ENCODE data around the gene PKD1L1. TPM values are rescaled to one million over a fixed set of nuclear protein-coding genes. Genes with fewer than 3 reads are reported as not detected.
"Not testable (repeated sequence)": the region's sequence is repeated elsewhere in the genome, so short reads cannot be mapped to it uniquely, and the experiment has no call there.

PKD1L1 gene, protein sequence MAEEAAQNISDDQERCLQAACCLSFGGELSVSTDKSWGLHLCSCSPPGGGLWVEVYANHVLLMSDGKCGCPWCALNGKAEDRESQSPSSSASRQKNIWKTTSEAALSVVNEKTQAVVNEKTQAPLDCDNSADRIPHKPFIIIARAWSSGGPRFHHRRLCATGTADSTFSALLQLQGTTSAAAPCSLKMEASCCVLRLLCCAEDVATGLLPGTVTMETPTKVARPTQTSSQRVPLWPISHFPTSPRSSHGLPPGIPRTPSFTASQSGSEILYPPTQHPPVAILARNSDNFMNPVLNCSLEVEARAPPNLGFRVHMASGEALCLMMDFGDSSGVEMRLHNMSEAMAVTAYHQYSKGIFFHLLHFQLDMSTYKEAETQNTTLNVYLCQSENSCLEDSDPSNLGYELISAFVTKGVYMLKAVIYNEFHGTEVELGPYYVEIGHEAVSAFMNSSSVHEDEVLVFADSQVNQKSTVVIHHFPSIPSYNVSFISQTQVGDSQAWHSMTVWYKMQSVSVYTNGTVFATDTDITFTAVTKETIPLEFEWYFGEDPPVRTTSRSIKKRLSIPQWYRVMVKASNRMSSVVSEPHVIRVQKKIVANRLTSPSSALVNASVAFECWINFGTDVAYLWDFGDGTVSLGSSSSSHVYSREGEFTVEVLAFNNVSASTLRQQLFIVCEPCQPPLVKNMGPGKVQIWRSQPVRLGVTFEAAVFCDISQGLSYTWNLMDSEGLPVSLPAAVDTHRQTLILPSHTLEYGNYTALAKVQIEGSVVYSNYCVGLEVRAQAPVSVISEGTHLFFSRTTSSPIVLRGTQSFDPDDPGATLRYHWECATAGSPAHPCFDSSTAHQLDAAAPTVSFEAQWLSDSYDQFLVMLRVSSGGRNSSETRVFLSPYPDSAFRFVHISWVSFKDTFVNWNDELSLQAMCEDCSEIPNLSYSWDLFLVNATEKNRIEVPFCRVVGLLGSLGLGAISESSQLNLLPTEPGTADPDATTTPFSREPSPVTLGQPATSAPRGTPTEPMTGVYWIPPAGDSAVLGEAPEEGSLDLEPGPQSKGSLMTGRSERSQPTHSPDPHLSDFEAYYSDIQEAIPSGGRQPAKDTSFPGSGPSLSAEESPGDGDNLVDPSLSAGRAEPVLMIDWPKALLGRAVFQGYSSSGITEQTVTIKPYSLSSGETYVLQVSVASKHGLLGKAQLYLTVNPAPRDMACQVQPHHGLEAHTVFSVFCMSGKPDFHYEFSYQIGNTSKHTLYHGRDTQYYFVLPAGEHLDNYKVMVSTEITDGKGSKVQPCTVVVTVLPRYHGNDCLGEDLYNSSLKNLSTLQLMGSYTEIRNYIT (N-terminal part only)
- under 1 TPM; 0.08 to 0.11 TPM for total RNA-seq

DNA sequence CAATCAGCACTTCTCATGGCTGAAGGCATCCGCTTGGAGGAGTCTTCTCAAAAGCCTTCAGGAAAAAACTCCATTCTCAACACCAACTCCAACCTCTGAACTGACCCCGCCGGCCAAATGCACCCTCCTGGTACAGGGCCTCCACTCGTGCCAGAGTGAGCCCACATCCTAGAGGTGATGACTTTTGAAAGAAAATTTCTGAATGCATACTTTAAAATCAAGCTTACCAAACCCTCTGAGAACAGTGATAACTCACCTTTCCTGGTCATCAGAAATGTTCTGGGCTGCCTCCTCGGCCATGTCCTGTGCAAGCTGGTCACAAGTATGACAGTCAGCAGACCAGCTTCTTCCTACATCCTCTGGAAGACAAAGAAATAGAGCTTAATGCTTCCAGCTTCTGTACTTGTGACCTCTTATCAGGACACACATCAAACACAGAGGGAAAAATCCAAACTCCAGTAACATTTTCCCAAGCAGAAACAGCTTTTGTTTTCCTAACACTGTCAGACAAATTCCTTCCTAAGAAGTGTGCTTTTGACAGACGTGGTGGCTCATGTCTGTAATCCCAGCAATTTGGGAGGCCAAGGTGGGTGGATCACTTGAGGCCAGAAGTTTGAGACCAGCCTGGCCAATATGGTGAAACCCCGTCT is at the start of gene PKD1L1:
Gene PKD1L1, minus strand, starts transcription at position 326 of the 650 bp plus-strand sequence. Its CDS starts 26 bp downstream, at position 300.
- H3K36me3 Mint-ChIP-seq (ENCODE audit: low read depth) = no peaks in the 10 kb centered on the region
- ATAC-seq (no peak), DNase-seq (no peak)
- H3K9me3 Mint-ChIP-seq (ENCODE audit: insufficient read depth) = no peaks in the 10 kb centered on the region
- POLR2A ChIA-PET = no interaction called here
- H3K27ac Mint-ChIP-seq = no peak within 1 kb of the TSS
- H3K4me1 Mint-ChIP-seq (ENCODE audit: low read depth) = no peaks in the 10 kb centered on the region
- H3K4me3 Mint-ChIP-seq = no peak within 1 kb of the TSS
- no peaks in the 10 kb centered on the region for H3K27me3 Mint-ChIP-seq (ENCODE audit: low read depth)
- CTCF ChIA-PET = interaction anchor here (0.9 to 5.3 kb wide), 3 partner anchors 148 to 207 kb away, joined by 3 to 30 read pairs (median 3); no protein-coding TSS in a partner anchor

DNA sequence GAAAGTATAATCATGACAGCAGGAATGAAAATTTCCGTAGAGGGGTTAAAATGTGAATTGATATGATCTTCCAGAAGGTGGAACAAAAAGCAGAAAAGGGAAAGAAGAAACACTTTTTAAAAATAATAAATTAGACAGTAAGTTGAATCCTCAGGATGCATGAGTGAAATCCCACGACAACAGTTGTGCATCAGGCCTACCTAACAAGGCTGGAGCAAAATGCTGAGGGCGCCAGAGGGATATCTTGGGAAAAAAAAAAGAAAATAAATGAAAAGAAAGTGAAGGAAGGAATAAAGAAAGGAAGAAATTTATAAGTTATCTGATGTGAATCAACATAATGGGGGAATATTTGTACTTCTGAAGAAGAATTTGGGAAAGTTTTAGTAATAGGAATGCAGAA is 44.2 kb upstream of the PKD1L1 start:
- Mint-ChIP-seq H3K9me3 (ENCODE audit: insufficient read depth) (no peaks in the 10 kb centered on the region), H3K27ac (peak overlapping the region; percentile 89), H3K27me3 (ENCODE audit: low read depth) (no peaks in the 10 kb centered on the region), H3K36me3 (ENCODE audit: low read depth) (no peaks in the 10 kb centered on the region), H3K4me1 (ENCODE audit: low read depth) (peaks cover 21% of the 10 kb centered on the region), H3K4me3 (peak overlapping the region; percentile 79)
- DNase-seq (no peak), ATAC-seq (no peak)
- POLR2A ChIA-PET = interaction anchor here (0.7 to 2.1 kb wide), 6 partner anchors 13 to 118 kb away, joined by 3 to 12 read pairs (median 6); partner anchors contain the start of genes C7orf57, HUS1 and UPP1
- CTCF ChIA-PET = interaction anchor here (0.8 to 3.5 kb wide), 20 partner anchors 8 to 129 kb away, joined by 3 to 68 read pairs (median 7); partner anchors contain the start of genes C7orf57, HUS1 and UPP1

DNA sequence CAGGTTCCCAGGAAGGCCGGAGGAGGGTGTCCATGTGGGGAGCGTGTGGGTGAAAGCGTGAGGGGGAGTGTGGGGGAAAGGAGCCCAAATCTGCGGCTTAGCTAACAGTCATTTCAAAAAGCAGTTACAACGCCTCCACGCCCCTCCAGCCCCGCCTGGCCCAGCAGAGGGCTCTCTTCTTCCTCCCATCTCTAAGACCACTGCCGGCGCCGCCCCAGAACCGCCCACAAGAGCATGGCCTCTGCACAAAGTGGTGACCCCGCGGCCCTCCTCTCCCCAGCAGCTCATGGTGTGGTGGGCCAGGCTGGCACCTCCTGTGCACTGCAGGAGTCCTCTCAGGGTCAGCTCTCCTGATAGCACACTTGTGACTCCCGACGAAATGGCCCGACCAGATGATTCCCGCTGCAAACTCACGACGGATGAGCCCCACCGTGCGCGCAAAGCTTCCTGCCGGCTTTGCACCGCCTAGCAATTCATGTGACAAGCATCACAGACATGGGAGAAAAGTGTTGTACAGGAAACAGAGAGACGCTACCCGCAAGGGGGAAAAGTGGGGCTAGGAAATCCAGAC is 43.6 kb upstream of the PKD1L1 start:
- Mint-ChIP-seq H3K36me3 (ENCODE audit: low read depth) (no peaks in the 10 kb centered on the region), H3K4me1 (ENCODE audit: low read depth) (peaks cover 21% of the 10 kb centered on the region), H3K27me3 (ENCODE audit: low read depth) (no peaks in the 10 kb centered on the region), H3K4me3 (peak overlapping the region; percentile 79), H3K27ac (peak overlapping the region; percentile 89), H3K9me3 (ENCODE audit: insufficient read depth) (no peaks in the 10 kb centered on the region)
- DNase-seq (peak; percentile 95), ATAC-seq (peak; percentile 99)
- ChIA-PET CTCF (interaction anchor here (0.7 to 3.5 kb wide), 26 partner anchors 9 to 163 kb away, joined by 3 to 68 read pairs (median 6); partner anchors contain the start of genes C7orf57, HUS1 and UPP1), POLR2A (interaction anchor here (0.6 to 2.1 kb wide), 11 partner anchors 12 to 123 kb away, joined by 3 to 12 read pairs (median 4); partner anchors contain the start of genes C7orf57, HUS1 and UPP1)

DNA sequence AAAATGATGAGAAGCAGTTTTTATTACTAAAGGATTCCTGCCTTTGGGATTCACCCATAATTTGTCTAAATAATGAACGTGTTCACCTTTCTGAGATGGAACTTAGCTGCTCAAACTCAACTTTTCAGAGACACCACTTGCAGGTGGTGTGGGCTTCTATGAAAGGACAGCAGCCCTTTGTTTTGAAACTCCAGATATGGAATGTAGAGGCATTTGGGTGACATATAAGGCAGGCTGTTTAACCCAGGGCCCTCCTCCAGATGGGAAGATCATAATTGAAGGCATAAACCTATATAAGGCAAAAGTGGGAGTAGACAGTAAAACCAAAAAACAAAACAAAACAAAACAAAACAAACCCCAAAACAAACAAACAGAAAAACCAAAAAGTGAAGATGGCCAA is 43.0 kb upstream of the PKD1L1 start:
- Mint-ChIP-seq H3K27ac (peak overlapping the region; percentile 89), H3K27me3 (ENCODE audit: low read depth) (no peaks in the 10 kb centered on the region)
- POLR2A ChIA-PET = interaction anchor here (0.8 to 2.1 kb wide), 8 partner anchors 12 to 123 kb away, joined by 3 to 12 read pairs (median 4); partner anchors contain the start of genes HUS1 and UPP1

DNA sequence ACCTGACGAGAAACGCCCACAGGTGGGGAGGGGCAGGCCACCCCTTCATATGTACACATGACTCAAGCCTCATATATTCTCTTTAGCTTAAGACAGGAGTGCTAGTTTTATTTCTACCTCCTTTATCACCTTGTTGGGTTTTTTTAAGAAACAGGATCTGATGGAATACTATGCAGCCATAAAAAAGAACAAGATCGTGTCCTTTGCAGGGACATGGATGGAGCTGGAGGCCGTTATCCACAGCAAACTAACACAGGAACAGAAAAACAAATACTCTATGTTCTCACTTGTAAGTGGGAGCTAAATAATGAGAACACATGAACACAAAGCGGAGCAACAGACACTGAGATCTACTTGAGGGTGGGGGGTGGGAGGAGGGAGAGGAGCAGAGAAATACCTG is 42.3 kb upstream of the PKD1L1 start:
- no peaks in the 10 kb centered on the region for H3K36me3 Mint-ChIP-seq (ENCODE audit: low read depth)
- H3K9me3 Mint-ChIP-seq (ENCODE audit: insufficient read depth) = no peaks in the 10 kb centered on the region
- no peak for ATAC-seq
- H3K27me3 Mint-ChIP-seq (ENCODE audit: low read depth) = no peaks in the 10 kb centered on the region
- no peak for DNase-seq
- POLR2A ChIA-PET = interaction anchor here (2.1 kb wide), 1 partner anchor 98 kb away, joined by 12 read pairs; the partner anchor contains the start of gene UPP1
- no peak overlapping the region for H3K4me3 Mint-ChIP-seq
- H3K27ac Mint-ChIP-seq = peak overlapping the region; percentile 71
- H3K4me1 Mint-ChIP-seq (ENCODE audit: low read depth) = peaks cover 21% of the 10 kb centered on the region
- CTCF ChIA-PET = interaction anchor here (1.1 to 3.5 kb wide), 12 partner anchors 8 to 164 kb away, joined by 3 to 68 read pairs (median 8); partner anchors contain the start of genes C7orf57, HUS1 and UPP1

More for the DNA sequence above, 43.0 kb upstream of the PKD1L1 start:
- no peak for ATAC-seq
- CTCF ChIA-PET = interaction anchor here (0.7 to 3.5 kb wide), 24 partner anchors 8 to 164 kb away, joined by 3 to 68 read pairs (median 6); partner anchors contain the start of genes C7orf57, HUS1 and UPP1
- Mint-ChIP-seq H3K36me3 (ENCODE audit: low read depth) (no peaks in the 10 kb centered on the region), H3K4me1 (ENCODE audit: low read depth) (peaks cover 21% of the 10 kb centered on the region), H3K4me3 (peak overlapping the region; percentile 79), H3K9me3 (ENCODE audit: insufficient read depth) (no peaks in the 10 kb centered on the region)
- no peak for DNase-seq

DNA sequence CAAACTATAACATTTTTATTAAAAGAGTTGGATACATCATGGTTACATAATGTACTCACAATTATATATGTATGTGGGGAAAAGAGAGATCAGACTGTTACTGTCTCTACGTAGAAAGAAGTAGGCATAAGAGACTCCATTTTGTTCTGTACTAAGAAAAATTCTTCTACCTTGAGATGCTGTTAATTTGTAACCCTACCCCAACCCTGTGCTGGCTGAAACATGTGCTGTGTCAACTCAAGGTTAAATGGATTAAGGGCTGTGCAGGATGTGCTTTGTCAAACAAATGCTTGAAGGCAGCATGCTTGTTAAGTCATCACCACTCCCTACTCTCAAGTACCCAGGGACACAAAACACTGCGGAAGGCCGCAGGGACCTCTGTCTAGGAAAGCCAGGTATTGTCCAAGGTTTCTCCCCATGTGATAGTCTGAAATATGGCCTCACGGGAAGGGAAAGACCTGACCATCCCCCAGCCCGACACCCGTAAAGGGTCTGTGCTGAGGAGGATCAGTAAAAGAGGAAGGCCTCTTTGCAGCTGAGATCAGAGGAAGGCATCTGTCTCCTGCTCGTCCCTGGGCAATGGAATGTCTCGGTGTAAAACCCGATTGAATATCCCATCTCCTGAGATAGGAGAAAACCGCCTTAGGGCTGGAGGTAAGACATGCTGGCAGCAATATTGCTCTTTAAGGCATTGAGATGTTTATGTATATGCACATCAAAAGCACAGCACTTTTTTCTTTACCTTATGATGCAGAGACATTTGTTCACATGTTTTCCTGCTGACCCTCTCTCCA is 41.5 kb upstream of the PKD1L1 start:
- peaks cover 21% of the 10 kb centered on the region for H3K4me1 Mint-ChIP-seq (ENCODE audit: low read depth)
- H3K27ac Mint-ChIP-seq; H3K36me3 Mint-ChIP-seq (ENCODE audit: low read depth); DNase-seq; POLR2A ChIA-PET; H3K27me3 Mint-ChIP-seq (ENCODE audit: low read depth); H3K4me3 Mint-ChIP-seq; H3K9me3 Mint-ChIP-seq (ENCODE audit: insufficient read depth); ATAC-seq: not testable (repeated sequence)
- CTCF ChIA-PET = interaction anchor here (0.9 to 3.5 kb wide), 12 partner anchors 11 to 120 kb away, joined by 3 to 68 read pairs (median 9); partner anchors contain the start of genes HUS1 and UPP1

DNA sequence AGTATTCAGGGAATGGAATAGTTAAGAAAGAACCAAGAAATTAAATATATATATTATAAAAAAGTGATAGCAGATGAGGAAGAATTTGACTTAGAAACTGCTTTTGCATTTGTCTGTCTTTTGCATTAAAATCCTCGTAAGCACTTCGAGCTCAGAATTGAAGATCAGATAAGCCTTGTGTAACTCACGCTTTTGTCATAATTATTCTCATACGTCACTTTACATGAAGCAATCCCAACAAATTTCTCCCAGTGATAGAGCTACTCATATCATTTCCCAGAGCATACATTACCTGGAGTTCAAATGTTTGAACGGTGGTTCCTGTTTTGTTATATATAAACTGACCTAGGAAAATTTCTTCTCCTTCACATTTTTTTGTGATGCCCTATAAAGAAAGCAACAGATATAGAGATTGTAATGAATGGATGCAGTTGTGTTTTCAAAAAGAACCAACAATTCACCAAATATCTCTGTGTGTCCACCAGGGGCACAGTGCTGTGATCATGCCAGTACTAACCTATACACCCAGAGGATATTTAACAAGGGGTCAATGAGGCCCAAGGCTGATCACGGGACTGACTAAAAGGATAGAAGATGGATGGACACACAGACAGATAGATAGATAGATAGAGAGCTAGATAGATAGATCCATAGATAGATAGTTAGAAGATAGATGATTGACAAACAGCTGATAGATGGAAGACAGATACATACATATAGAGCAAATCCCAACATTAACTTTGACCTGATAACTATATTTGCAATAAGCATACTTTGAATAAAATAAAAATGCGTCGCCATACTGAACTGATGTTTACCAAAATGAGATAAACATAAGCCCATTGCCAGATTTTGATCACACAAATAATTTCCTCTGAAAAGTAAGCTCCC is 40.5 kb upstream of the PKD1L1 start:
- Mint-ChIP-seq H3K4me1 (ENCODE audit: low read depth) (peaks cover 21% of the 10 kb centered on the region), H3K4me3 (no peak overlapping the region), H3K27ac (no peak overlapping the region), H3K9me3 (ENCODE audit: insufficient read depth) (no peaks in the 10 kb centered on the region), H3K27me3 (ENCODE audit: low read depth) (no peaks in the 10 kb centered on the region), H3K36me3 (ENCODE audit: low read depth) (no peaks in the 10 kb centered on the region)
- ChIA-PET CTCF (interaction anchor here (0.8 to 2.5 kb wide), 13 partner anchors 10 to 166 kb away, joined by 3 to 28 read pairs (median 7); partner anchors contain the start of genes HUS1 and UPP1), POLR2A (no interaction called here)
- DNase-seq (peak; percentile 37), ATAC-seq (no peak)

DNA sequence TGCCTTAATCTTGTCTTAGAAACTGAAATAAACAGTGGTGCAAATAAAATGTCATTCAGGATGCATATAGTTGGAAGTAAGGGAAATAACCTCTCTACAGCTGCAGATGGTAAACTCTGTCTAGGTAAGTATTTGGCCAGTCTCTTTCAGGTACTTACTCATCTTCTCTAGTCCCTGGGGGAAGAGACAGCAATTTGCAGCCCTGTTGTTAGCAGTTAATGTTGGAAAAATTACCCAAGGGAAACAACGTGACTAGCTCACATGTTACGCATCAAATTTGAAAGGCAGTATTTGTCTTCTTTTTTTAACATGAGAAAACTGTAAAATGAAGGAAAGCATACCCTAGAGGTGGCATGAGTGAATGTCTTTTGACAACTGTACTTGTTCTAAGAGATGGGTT is 34.3 kb upstream of the PKD1L1 start:
- CTCF ChIA-PET = interaction anchor here (0.7 to 2.7 kb wide), 5 partner anchors 9 to 172 kb away, joined by 3 to 14 read pairs (median 3); no protein-coding TSS in a partner anchor
- no peak for DNase-seq
- POLR2A ChIA-PET = no interaction called here
- Mint-ChIP-seq H3K4me3 (no peak overlapping the region), H3K27ac (no peak overlapping the region), H3K4me1 (ENCODE audit: low read depth) (peaks cover 18% of the 10 kb centered on the region), H3K9me3 (ENCODE audit: insufficient read depth) (no peaks in the 10 kb centered on the region), H3K27me3 (ENCODE audit: low read depth) (no peaks in the 10 kb centered on the region), H3K36me3 (ENCODE audit: low read depth) (peaks cover 11% of the 10 kb centered on the region)
- ATAC-seq = no peak

DNA sequence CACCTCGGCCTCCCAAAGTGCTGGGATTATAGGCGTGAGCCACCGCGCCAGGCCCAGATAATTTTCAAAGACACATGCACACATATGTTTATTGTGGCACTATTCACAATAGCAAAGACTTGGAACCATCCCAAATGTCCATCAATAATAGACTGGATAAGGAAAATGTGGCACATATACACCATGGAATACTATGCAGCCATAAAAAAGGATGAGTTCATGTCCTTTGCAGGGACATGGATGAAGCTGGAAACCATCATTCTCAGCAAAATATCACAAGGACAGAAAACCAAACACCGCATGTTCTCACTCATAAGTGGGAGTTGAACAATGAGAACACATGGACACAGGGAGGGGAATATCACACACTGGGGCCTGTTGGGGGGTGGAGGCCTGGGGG is 32.4 kb upstream of the PKD1L1 start:
- Mint-ChIP-seq H3K36me3 (ENCODE audit: low read depth) (peaks cover 27% of the 10 kb centered on the region), H3K4me1 (ENCODE audit: low read depth) (peaks cover 26% of the 10 kb centered on the region)
- H3K27me3 Mint-ChIP-seq (ENCODE audit: low read depth); H3K9me3 Mint-ChIP-seq (ENCODE audit: insufficient read depth); DNase-seq; H3K4me3 Mint-ChIP-seq; H3K27ac Mint-ChIP-seq; ATAC-seq: not testable (repeated sequence)
- ChIA-PET CTCF (interaction anchor here (1.5 kb wide), 1 partner anchor 11 kb away, joined by 4 read pairs; no protein-coding TSS in a partner anchor), POLR2A (interaction anchor here (1.9 kb wide), 1 partner anchor 11 kb away, joined by 8 read pairs; no protein-coding TSS in a partner anchor)
